SK-N-SH (cell line): ENCODE measurements around the gene MS4A2. TPM values are rescaled to one million over a fixed set of nuclear protein-coding genes. Genes with fewer than 3 reads are reported as not detected.

Experiments
- CTCF ChIA-PET: fragments of 300-600, 350-600 bp; formaldehyde crosslinking; extraction: SDS; loops from one replicate; lab custom pipeline; 2021; lab: Yijun Ruan, JAX
- POLR2A ChIA-PET: fragments of 350-600 bp; sonication (Branson Sonifier 250); formaldehyde crosslinking; extraction: SDS; loops from one replicate; lab custom pipeline; 2020; ENCODE audit warnings: antibody characterized with exemption, inconsistent platforms; lab: Yijun Ruan, JAX
- DNase-seq: peaks from one replicate; pipeline ENCODE4 v3.0.0; 2012
- H2AFZ ChIP-seq: fragments of 200-600 bp; sonication (generic); 2 replicates; pipeline ENCODE4 v1.8.1; 2016; ENCODE audit warnings: antibody characterized with exemption, mild to moderate bottlenecking, low read depth
- H3F3A ChIP-seq: fragments of 200-600 bp; sonication (generic); replicated peaks from 2 replicates; pipeline ENCODE3; 2016; ENCODE audit warnings: antibody characterized with exemption, mild to moderate bottlenecking; ENCODE audit not compliant: insufficient read depth
- H3K27ac ChIP-seq, 2 experiments: fragments of 200-500 bp in 1 of 2; fragments of 200-600 bp in 1 of 2; sonication (Bioruptor generic) in 1 of 2; sonication (generic), shearing (Covaris generic) in 1 of 2; 2 replicates each; pipeline versions ENCODE4 v1.5.1 to v1.6.1; 2014 to 2016; ENCODE audit warnings: low read depth in 2 of 2, inconsistent platforms in 1 of 2, low read length in 1 of 2, mild to moderate bottlenecking in 1 of 2, mixed read lengths in 1 of 2
- H3K27me3 ChIP-seq: fragments of 200-600 bp; sonication (generic), shearing (Covaris generic); 2 replicates; pipeline ENCODE4 v1.6.1; 2016; ENCODE audit warnings: mixed run types; ENCODE audit not compliant: insufficient read depth
- H3K36me3 ChIP-seq, 2 experiments: fragments of 200-500 bp in 1 of 2; fragments of 200-600 bp in 1 of 2; sonication (Bioruptor generic) in 1 of 2; sonication (generic) in 1 of 2; replicated peaks in 1 of 2; 2 replicates each; pipeline versions ENCODE3 to v1.5.1; 2014 to 2016; ENCODE audit warnings: low read length in 1 of 2, mild to moderate bottlenecking in 1 of 2; ENCODE audit not compliant: insufficient read depth in 2 of 2, control insufficient read depth in 1 of 2
- H3K4me1 ChIP-seq, 2 experiments: fragments of 200-500 bp in 1 of 2; fragments of 200-600 bp in 1 of 2; sonication (Bioruptor generic) in 1 of 2; sonication (generic), shearing (Covaris generic) in 1 of 2; 2 replicates each; pipeline versions ENCODE4 v1.5.1 to v1.6.1; 2014 to 2016; ENCODE audit warnings: low read depth in 1 of 2, low read length in 1 of 2, mixed run types in 1 of 2; ENCODE audit not compliant: insufficient read depth in 2 of 2, control insufficient read depth in 1 of 2
- H3K4me2 ChIP-seq: fragments of 200-600 bp; sonication (generic), shearing (Covaris generic); 2 replicates; pipeline ENCODE4 v1.6.1; 2017; ENCODE audit warnings: mixed run types
- H3K4me3 ChIP-seq, 2 experiments: fragments of 200-500 bp in 1 of 2; fragments of 200-600 bp in 1 of 2; sonication (Bioruptor generic) in 1 of 2; sonication (generic), shearing (Covaris generic) in 1 of 2; 2 replicates each; pipeline versions ENCODE4 v1.5.1 to v1.8.1; 2014 to 2016; ENCODE audit warnings: low read depth in 2 of 2, inconsistent platforms in 1 of 2, low read length in 1 of 2, mild to moderate bottlenecking in 1 of 2, mixed read lengths in 1 of 2, moderate library complexity in 1 of 2
- H3K79me2 ChIP-seq: fragments of 200-600 bp; sonication (generic); 2 replicates; pipeline ENCODE4 v1.8.1; 2017; ENCODE audit warnings: mild to moderate bottlenecking; ENCODE audit not compliant: insufficient read depth
- H3K9ac ChIP-seq: fragments of 200-600 bp; sonication (generic); 2 replicates; pipeline ENCODE4 v1.6.1; 2017; ENCODE audit warnings: mixed run types
- H3K9me2 ChIP-seq: fragments of 200-600 bp; sonication (generic); 2 replicates; pipeline ENCODE4 v1.6.1; 2017; ENCODE audit warnings: mixed run types
- H3K9me3 ChIP-seq: fragments of 200-600 bp; sonication (generic); 2 replicates; pipeline ENCODE4 v1.6.1; 2017; ENCODE audit warnings: mixed run types, mild to moderate bottlenecking, moderate library complexity
- H4K20me1 ChIP-seq: fragments of 200-600 bp; sonication (generic); 2 replicates; pipeline ENCODE4 v1.6.1; 2017; ENCODE audit warnings: mild to moderate bottlenecking, mixed run types; ENCODE audit not compliant: insufficient read depth
- CHD2 ChIP-seq: fragments of 150-350 bp; IDR thresholded peaks from 2 replicates; pipeline ENCODE4 v1.6.1; 2018; ENCODE audit warnings: low read length; ENCODE audit not compliant: partially characterized antibody
- EZH2phosphoT487 ChIP-seq: fragments of 200-600 bp; sonication (generic); IDR thresholded peaks from 2 replicates; pipeline ENCODE4 v1.6.1; 2017; ENCODE audit warnings: low read depth, mixed run types, mild to moderate bottlenecking, antibody characterized with exemption, moderate library complexity, borderline replicate concordance
- FOSL2 ChIP-seq: IDR thresholded peaks from 2 replicates; pipeline ENCODE4 v1.4.0; 2012; ENCODE audit warnings: low read depth, mild to moderate bottlenecking, moderate library complexity, borderline replicate concordance
- FOXJ3 ChIP-seq: sonication (generic); formaldehyde crosslinking; IDR thresholded peaks from 2 replicates; pipeline ENCODE4 v1.5.1; 2020; ENCODE audit warnings: mild to moderate bottlenecking, missing genetic modification reagents
- FOXM1 ChIP-seq: IDR thresholded peaks from 2 replicates; pipeline ENCODE4 v1.4.0; 2012; ENCODE audit warnings: low read depth, mild to moderate bottlenecking
- GATA2 ChIP-seq: sonication (generic); formaldehyde crosslinking; IDR thresholded peaks from 2 replicates; pipeline ENCODE4 v1.5.0; 2020; ENCODE audit warnings: mild to moderate bottlenecking, missing genetic modification reagents
- JUND ChIP-seq: IDR thresholded peaks from 2 replicates; pipeline ENCODE4 v1.4.0; 2012
- NFIC ChIP-seq: IDR thresholded peaks from 2 replicates; pipeline ENCODE4 v1.4.0; 2012; ENCODE audit warnings: borderline replicate concordance
- POLR2AphosphoS5 ChIP-seq: IDR thresholded peaks from 2 replicates; pipeline ENCODE4 v1.6.1; 2012; ENCODE audit warnings: low read depth, low read length
- RCOR1 ChIP-seq: fragments of 150-350 bp; IDR thresholded peaks from 2 replicates; pipeline ENCODE4 v1.6.1; 2017; ENCODE audit warnings: antibody characterized with exemption, low read length
- RXRA ChIP-seq: IDR thresholded peaks from 2 replicates; pipeline ENCODE4 v1.4.0; 2012; ENCODE audit warnings: low read depth, mild to moderate bottlenecking, borderline replicate concordance
- SIN3A ChIP-seq: IDR thresholded peaks from 2 replicates; pipeline ENCODE4 v1.6.1; 2012; ENCODE audit warnings: low read depth, mild to moderate bottlenecking, low read length, moderate library complexity, borderline replicate concordance
- TAF1 ChIP-seq: IDR thresholded peaks from 2 replicates; pipeline ENCODE4 v1.6.1; 2012; ENCODE audit warnings: low read depth, mild to moderate bottlenecking, low read length, moderate library complexity, borderline replicate concordance
- TCF12 ChIP-seq: IDR thresholded peaks from 2 replicates; pipeline ENCODE4 v1.4.0; 2012
- WGBS: methylation state at CpG from one replicate; pipeline ENCODE4 v1.1.6; 2017; ENCODE audit warnings: low lambda C conversion rate; 5-methylcytosine and 5-hydroxymethylcytosine counted together
- polyA plus RNA-seq, 3 experiments: library from polyadenylated mRNA; depleted of rRNA; stranded (reverse); fragments of >200 nt; gene quantifications; 2 replicates each; pipeline ENCODE4 v1.2.3, GENCODE V29; 2012
- TF ChIP-seq, protein P1 (sequence below): fragments of 150-350 bp; IDR thresholded peaks from 2 replicates; pipeline ENCODE4 v1.6.1; 2016; ENCODE audit warnings: mild to moderate bottlenecking, low read depth, low read length
- TF ChIP-seq, protein P2 (sequence below): IDR thresholded peaks from 2 replicates; pipeline ENCODE4 v1.4.0; 2012; ENCODE audit warnings: low read depth
- TF ChIP-seq, protein P3 (sequence below): fragments of 150-350 bp; IDR thresholded peaks from 2 replicates; pipeline ENCODE4 v1.6.1; 2017; ENCODE audit warnings: antibody characterized with exemption, low read length, low read depth, borderline replicate concordance

MS4A2 gene
- polyA plus RNA-seq, 1 of the 3 experiments (the other 2 are of a cell fraction): not detected

DNA sequence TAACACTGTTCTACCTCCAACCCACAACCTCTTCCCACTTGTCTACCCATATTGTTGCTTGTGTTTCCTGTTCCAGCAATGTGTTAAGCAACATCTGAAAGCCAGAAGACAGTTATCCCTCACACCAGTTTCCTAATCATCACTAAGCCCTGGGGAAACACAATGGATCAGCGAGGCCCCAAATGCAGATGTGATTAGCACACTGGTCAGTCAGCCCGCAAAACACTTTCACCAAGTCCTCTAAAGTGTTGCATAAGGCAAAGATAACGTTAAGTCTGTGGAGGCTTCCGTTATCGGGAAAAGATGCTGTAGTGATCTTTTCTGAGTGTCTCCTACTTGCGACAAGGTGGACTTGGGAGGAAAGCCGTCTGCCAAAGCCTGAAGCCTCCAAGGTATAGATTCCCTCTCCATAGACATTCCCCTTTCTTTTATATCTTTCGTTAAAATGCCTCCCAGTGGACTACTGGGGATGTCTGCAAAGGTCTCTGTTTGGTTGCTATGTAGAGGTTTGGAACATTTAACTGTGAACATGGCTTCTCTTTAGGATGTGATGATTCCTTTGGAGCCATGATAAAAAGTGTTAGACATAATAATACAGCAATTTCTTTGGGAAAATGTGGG is 32.0 kb upstream of the MS4A2 start, which contains the start of gene MS4A3:
Gene MS4A3 (plus strand): TSS at position 317 of the 621 bp plus-strand sequence. CDS start 4,496 bp downstream, outside the sequence.
- no peak within 1 kb of the TSS for H2AFZ ChIP-seq
- no peaks in the 10 kb centered on the region; the same call in 1 of the 2 replicates for H3K27me3 ChIP-seq
- no peak within 1 kb of the TSS for H3K27ac ChIP-seq
- no peaks in the 10 kb centered on the region for H3K36me3 ChIP-seq
- no peaks in the 10 kb centered on the region for H3K4me1 ChIP-seq
- H3K4me3 ChIP-seq: no peak within 1 kb of the TSS; a peak in 1 of 4 replicates
- 19% methylated on average over 8 of the region's 8 CpGs for WGBS
- no peak within 1 kb of the TSS for H3K4me2 ChIP-seq
- H3K79me2 ChIP-seq: no peaks in the 10 kb centered on the region
- no peaks in the 10 kb centered on the region for H4K20me1 ChIP-seq
- no peaks in the 10 kb centered on the region for H3K9me3 ChIP-seq
- H3F3A ChIP-seq: no peaks in the 10 kb centered on the region
- DNase-seq: no peak
- H3K9ac ChIP-seq: no peak within 1 kb of the TSS
- no peaks in the 10 kb centered on the region for H3K9me2 ChIP-seq
- POLR2A ChIA-PET: no interaction called here
- CTCF ChIA-PET: interaction anchor here (0.6 kb wide), 1 partner anchor 58 kb away, joined by 3 read pairs; no protein-coding TSS in a partner anchor
- no peak for TF ChIP-seq CHD2
- no peak for TF ChIP-seq FOSL2
- TF ChIP-seq, protein P1, sequence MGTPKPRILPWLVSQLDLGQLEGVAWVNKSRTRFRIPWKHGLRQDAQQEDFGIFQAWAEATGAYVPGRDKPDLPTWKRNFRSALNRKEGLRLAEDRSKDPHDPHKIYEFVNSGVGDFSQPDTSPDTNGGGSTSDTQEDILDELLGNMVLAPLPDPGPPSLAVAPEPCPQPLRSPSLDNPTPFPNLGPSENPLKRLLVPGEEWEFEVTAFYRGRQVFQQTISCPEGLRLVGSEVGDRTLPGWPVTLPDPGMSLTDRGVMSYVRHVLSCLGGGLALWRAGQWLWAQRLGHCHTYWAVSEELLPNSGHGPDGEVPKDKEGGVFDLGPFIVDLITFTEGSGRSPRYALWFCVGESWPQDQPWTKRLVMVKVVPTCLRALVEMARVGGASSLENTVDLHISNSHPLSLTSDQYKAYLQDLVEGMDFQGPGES: no peak
- no peak for TF ChIP-seq GATA2 (CRISPR knock-in tag)
- TF ChIP-seq NFIC: no peak
- no peak for TF ChIP-seq JUND
- no peak for TF ChIP-seq EZH2phosphoT487
- TF ChIP-seq, protein P2, sequence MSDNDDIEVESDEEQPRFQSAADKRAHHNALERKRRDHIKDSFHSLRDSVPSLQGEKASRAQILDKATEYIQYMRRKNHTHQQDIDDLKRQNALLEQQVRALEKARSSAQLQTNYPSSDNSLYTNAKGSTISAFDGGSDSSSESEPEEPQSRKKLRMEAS: no peak
- TF ChIP-seq RCOR1: no peak
- no peak for TF ChIP-seq POLR2AphosphoS5
- no peak for TF ChIP-seq FOXJ3 (CRISPR knock-in tag)
- no peak for TF ChIP-seq RXRA
- TF ChIP-seq, protein P3, sequence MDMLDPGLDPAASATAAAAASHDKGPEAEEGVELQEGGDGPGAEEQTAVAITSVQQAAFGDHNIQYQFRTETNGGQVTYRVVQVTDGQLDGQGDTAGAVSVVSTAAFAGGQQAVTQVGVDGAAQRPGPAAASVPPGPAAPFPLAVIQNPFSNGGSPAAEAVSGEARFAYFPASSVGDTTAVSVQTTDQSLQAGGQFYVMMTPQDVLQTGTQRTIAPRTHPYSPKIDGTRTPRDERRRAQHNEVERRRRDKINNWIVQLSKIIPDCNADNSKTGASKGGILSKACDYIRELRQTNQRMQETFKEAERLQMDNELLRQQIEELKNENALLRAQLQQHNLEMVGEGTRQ: no peak
- no peak for TF ChIP-seq TAF1
- no peak for TF ChIP-seq SIN3A
- no peak for TF ChIP-seq TCF12
- TF ChIP-seq FOXM1: no peak
